Activated CD8-positive, alpha-beta T cell treated with anti-CD3 and anti-CD28 coated beads for 36 hours (primary cell): Measurements from ENCODE around the gene ZNF281. TPM values are rescaled to one million over a fixed set of nuclear protein-coding genes. Genes with fewer than 3 reads are reported as not detected.

Source experiments
- ATAC-seq: fragments of 200-7000 bp; cut with Tn5 transposase; one replicate; pipeline ENCODE4 v1.10.0; 2021; ENCODE audit warnings: mild to moderate bottlenecking, moderate library complexity
- CTCF ChIA-PET: fragments of 350-600 bp; sonication (Branson Sonifier 250); formaldehyde crosslinking; loops from one replicate; lab custom pipeline; 2021; ENCODE audit warnings: antibody characterized with exemption; lab: Charles Lee
- POLR2A ChIA-PET: fragments of 350-600 bp; sonication (Branson Sonifier 250); formaldehyde crosslinking; loops from one replicate; lab custom pipeline; 2021; ENCODE audit warnings: antibody characterized with exemption; lab: Charles Lee
- DNase-seq: peaks from one replicate; pipeline ENCODE4 v3.0.0-alpha.2; 2020
- H3K27ac Mint-ChIP-seq: one replicate; pipeline ENCODE4 v1.8.0; 2021; ENCODE audit warnings: mild to moderate bottlenecking, mixed read lengths
- H3K27me3 Mint-ChIP-seq: one replicate; pipeline ENCODE4 v1.8.0; 2021; ENCODE audit warnings: mixed read lengths
- H3K36me3 Mint-ChIP-seq: one replicate; pipeline ENCODE4 v1.8.0; 2021; ENCODE audit warnings: low read depth, mixed read lengths
- H3K4me1 Mint-ChIP-seq: one replicate; pipeline ENCODE4 v1.8.0; 2021; ENCODE audit warnings: low read depth, mixed read lengths
- H3K4me3 Mint-ChIP-seq: one replicate; pipeline ENCODE4 v1.8.0; 2021; ENCODE audit warnings: mild to moderate bottlenecking, moderate library complexity, mixed read lengths
- H3K9me3 Mint-ChIP-seq: one replicate; pipeline ENCODE4 v1.8.0; 2021; ENCODE audit warnings: mixed read lengths
- CTCF ChIP-seq: fragments of 200-600 bp; IDR thresholded peaks from one replicate; pipeline ENCODE4 v1.8.0; 2022; ENCODE audit warnings: antibody characterized with exemption, mild to moderate bottlenecking
- intact Hi-C: fragments of 100-400 bp; cut with micrococcal nuclease; formaldehyde crosslinking; loops from one replicate; pipeline ENCODE4 v1.10.0; 2022
- total RNA-seq, 2 experiments: library from RNA; stranded (reverse); gene quantifications; one replicate each; pipeline ENCODE4 v1.2.3, GENCODE V29; 2021

Gene ZNF281
- total RNA-seq, 2 experiments from 2014 or later, result 12.0 to 12.2 TPM

DNA sequence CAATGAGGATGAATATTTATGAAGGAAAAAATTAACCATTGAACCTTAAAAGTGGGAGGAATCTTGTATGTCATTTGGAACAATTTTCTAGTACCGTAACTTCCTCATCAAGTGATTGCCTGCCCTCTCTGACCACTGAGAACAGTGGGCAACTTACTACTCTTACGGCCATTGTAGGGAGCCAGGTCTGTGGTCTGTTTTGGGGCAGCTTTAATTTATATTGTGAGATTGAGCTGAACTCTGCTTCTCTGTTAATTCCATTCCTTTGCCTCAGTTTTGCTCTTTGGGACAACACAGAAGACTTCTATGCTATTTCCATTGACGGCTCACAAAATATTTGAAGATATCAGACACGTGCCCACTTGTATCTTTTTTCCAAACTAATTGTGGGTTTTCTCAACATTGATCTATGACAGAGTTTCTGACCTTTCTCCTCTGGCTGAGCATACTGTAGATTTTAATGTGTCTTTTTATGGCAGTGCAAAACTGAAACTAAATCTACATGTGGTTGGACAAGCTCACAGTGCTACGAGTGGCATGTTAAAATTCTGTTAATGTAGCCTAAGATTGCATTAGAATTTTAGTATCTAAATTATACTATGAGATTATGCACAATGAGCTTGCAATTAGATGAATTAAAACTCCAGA is 27.8 kb upstream of the ZNF281 start:
- no peaks in the 10 kb centered on the region for H3K9me3 Mint-ChIP-seq
- peak overlapping the region; percentile 38 for H3K4me3 Mint-ChIP-seq
- no peaks in the 10 kb centered on the region for H3K36me3 Mint-ChIP-seq
- DNase-seq (no peak), ATAC-seq (peak; percentile 96)
- peaks cover 23% of the 10 kb centered on the region for H3K4me1 Mint-ChIP-seq
- ChIA-PET CTCF (interaction anchor here (0.7 to 1.1 kb wide), 2 partner anchors 15 to 131 kb away, joined by 3 read pairs; no protein-coding TSS in a partner anchor), POLR2A (no interaction called here)
- TF ChIP-seq CTCF, result no peak
- H3K27ac Mint-ChIP-seq, result peak overlapping the region; percentile 66
- intact Hi-C loops, result no loop called here
- no peaks in the 10 kb centered on the region for H3K27me3 Mint-ChIP-seq

- ChIA-PET POLR2A (no interaction called here), CTCF (interaction anchor here (0.8 kb wide), 1 partner anchor 73 kb away, joined by 3 read pairs; no protein-coding TSS in a partner anchor)
- no peak for DNase-seq
- Mint-ChIP-seq H3K27me3 (no peaks in the 10 kb centered on the region), H3K27ac (no peak overlapping the region), H3K9me3 (no peaks in the 10 kb centered on the region), H3K36me3 (no peaks in the 10 kb centered on the region), H3K4me1 (peaks cover 25% of the 10 kb centered on the region), H3K4me3 (no peak overlapping the region)
- ATAC-seq, result no peak
- intact Hi-C loops, result no loop called here
- no peak for TF ChIP-seq CTCF
These were observed 27.3 kb upstream of the ZNF281 start for GRCh38 chr1:200437088-200437487.

GRCh38 chr1:200436436-200436835 is 26.6 kb upstream of the ZNF281 start:
- intact Hi-C loops, result no loop called here
- Mint-ChIP-seq H3K36me3 (no peaks in the 10 kb centered on the region), H3K4me1 (peaks cover 25% of the 10 kb centered on the region), H3K4me3 (no peak overlapping the region), H3K9me3 (no peaks in the 10 kb centered on the region), H3K27ac (no peak overlapping the region), H3K27me3 (no peaks in the 10 kb centered on the region)
- ATAC-seq (no peak), DNase-seq (no peak)
- ChIA-PET POLR2A (no interaction called here), CTCF (interaction anchor here (0.8 kb wide), 1 partner anchor 74 kb away, joined by 3 read pairs; no protein-coding TSS in a partner anchor)
- no peak for TF ChIP-seq CTCF

- CTCF ChIA-PET, result no interaction called here
- intact Hi-C loops, result no loop called here
These were observed 25.5 kb upstream of the ZNF281 start for GRCh38 chr1:200435200-200435780.

More at GRCh38 chr1:200435200-200435780, 25.5 kb upstream of the ZNF281 start:
- TF ChIP-seq CTCF, result no peak
- Mint-ChIP-seq H3K27me3 (no peaks in the 10 kb centered on the region), H3K4me1 (peaks cover 25% of the 10 kb centered on the region), H3K4me3 (no peak overlapping the region), H3K27ac (no peak overlapping the region), H3K9me3 (no peaks in the 10 kb centered on the region), H3K36me3 (no peaks in the 10 kb centered on the region)
- no peak for ATAC-seq
- POLR2A ChIA-PET, result no interaction called here
- DNase-seq, result no peak
